MM.1S (cell line): ENCODE results near the gene ADAMTS3.

Experiments
- CTCF ChIP-seq: fragments of 300-600 bp; sonication (generic); IDR thresholded peaks from 2 replicates; pipeline ENCODE4 v1.5.1; 2016; ENCODE audit warnings: antibody characterized with exemption, low read length, mixed read lengths
- EZH2 ChIP-seq: fragments of 300-600 bp; sonication (generic); optimal IDR thresholded peaks from 2 replicates; pipeline ENCODE3; 2017; ENCODE audit warnings: low read depth, mild to moderate bottlenecking, antibody characterized with exemption, low read length, mixed read lengths
- EZH2phosphoT487 ChIP-seq: fragments of 300-600 bp; sonication (generic); IDR thresholded peaks from 2 replicates; pipeline ENCODE4 v1.6.1; 2018; ENCODE audit warnings: antibody characterized with exemption, low read length

- TF ChIP-seq CTCF (no peak), EZH2 (no peak), EZH2phosphoT487 (no peak)
Measured at GRCh38 chr4:72330381-72330780, 238.6 kb downstream of the ADAMTS3 start.
